GM12801 (cell line): ENCODE results near the gene PPT1.

Experiments used
- TF ChIP-seq, protein P1 (sequence below): IDR thresholded peaks from one replicate; pipeline ENCODE4 v1.5.1; 2011; ENCODE audit warnings: control low read depth; ENCODE audit not compliant: insufficient read length; ENCODE audit errors: extremely low read depth

PPT1 gene

DNA sequence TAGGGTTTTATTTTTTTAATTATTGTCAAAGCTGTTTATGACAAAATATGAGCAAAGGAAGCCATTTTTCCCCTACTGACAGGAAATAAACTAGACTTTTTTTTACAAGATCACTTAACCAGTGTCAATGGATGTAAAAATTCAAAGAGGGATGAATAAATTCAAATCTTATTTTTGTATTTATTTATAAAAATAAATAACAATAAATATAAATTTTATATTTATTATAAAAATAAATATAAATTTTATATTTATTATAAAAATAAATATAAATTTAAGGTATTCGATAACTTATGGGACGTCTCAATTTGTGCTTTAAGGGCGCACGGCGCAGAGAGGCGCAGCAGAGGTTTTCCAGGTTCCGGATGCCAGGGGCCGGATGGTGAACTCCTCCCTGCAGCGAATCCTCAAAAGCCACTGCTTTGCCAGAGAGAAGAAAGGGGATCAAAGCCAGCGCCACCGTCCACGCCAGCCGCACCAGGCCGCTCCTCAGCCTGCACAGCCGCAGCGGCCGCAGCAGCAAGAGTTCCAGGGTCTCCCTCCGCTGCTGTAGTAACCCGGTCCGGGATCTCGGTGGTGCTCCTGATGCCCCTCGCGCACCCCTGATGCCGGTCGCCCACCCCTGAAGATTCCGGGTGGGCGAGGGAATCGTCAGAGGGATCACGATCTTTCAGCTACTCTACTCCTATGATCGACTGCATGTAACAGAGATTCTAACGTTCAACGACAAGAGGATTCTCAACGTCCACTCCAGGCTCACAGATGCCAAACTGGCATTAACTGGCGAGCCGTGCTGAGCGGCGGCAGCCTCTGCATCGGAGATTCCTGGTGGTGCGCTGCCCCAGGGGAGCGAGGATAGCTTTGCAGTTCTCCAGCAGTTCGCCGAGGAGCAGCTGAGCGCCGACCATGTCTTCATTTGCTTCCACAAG lies 35.6 kb upstream of the PPT1 start:
- TF ChIP-seq, protein P1, sequence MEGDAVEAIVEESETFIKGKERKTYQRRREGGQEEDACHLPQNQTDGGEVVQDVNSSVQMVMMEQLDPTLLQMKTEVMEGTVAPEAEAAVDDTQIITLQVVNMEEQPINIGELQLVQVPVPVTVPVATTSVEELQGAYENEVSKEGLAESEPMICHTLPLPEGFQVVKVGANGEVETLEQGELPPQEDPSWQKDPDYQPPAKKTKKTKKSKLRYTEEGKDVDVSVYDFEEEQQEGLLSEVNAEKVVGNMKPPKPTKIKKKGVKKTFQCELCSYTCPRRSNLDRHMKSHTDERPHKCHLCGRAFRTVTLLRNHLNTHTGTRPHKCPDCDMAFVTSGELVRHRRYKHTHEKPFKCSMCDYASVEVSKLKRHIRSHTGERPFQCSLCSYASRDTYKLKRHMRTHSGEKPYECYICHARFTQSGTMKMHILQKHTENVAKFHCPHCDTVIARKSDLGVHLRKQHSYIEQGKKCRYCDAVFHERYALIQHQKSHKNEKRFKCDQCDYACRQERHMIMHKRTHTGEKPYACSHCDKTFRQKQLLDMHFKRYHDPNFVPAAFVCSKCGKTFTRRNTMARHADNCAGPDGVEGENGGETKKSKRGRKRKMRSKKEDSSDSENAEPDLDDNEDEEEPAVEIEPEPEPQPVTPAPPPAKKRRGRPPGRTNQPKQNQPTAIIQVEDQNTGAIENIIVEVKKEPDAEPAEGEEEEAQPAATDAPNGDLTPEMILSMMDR = no peak

DNA sequence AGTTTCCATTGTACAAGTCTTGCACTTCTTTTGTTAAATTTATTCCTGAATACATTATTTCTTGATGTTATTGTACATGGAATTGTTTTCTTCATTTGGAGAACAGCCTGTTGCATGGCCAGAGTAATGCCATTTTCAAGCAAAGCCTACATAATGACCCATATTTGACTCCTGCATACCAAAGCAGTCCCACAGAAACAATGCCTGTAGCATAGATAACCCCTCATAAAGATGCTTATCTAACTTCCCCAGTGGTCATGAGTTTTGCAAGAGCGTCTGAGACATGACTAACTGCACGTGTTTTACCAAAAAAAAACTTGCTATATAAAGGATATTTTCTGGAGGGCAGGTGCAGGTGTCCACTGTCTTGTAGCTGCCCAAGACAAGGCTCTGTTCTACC lies 33.8 kb upstream of the PPT1 start:
- TF ChIP-seq, protein P1 = no peak

DNA sequence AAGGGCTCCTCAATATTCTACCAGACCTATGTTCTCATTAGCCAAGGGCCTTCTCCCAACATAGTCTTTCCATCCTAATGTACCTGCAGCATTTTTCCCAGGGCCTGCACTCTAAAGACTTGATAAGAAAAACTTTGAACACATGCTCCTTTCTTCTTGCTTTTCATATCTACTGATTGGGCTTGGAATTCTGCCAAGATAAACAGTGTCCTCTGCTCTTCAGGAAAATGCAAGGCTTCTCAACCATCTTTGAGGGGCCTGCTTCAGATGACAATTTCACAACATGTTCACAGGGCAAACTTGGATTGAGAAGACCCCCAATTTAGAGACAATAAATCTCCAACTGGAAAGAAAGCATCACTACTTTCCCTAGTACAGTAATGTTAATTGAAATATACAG lies 25.8 kb upstream of the PPT1 start:
- TF ChIP-seq, protein P1 = no peak

DNA sequence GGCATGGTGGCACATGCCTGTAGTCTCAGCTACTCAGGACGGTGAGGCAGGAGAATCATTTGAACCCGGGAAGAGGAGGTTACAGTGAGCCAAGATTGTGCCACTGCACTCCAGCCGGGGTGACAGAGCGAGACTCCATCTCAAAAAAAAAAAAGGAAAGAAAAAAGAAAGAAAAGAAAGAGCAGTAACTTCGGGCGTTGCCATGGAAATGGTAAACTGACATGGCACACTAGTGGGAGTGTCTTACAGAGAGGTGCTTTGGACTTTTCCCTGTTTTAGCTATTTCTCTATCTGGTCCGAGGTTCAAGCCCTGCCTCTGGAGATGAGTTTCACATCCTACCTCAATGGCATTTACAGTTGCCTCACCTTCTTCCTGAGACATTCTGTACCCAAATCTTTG lies 23.1 kb upstream of the PPT1 start:
- TF ChIP-seq, protein P1 = no peak

DNA sequence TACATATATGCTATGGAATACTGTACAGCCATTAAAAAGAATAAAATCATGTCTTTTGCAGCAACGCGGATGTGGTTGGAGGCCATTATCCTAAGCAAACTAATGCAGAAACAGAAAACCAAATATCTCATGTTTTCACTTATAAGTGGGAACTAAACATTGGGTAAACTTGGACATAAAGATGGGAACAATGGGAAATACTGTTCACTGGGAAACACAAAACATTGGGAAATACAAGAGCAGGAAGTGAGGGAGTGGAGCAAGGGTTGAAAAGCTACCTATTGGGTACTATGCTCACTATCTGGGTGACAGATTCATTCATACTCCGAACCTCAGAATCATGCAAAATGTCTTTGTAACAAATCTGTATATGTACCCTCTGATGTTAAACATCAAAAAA lies 17.3 kb upstream of the PPT1 start:
- TF ChIP-seq, protein P1 = no peak

DNA sequence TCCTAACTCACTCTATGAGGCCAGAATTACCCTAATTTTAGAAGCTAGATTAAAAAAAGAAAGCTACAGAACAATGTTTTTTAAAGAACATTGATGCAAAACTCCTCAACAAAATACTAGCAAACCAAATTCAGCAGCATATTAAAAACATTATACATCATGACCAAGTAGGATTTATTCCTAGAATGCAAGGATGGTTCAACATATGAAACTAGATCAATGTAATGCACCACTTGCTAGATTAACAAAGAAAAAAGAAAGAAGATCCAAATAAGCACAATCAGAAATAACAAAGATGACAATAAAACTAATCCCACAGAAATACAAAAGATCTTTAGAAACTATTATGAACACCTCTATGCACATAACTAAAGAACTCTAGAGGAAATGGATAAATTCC lies 13.3 kb upstream of the PPT1 start:
- TF ChIP-seq, protein P1 = no peak

DNA sequence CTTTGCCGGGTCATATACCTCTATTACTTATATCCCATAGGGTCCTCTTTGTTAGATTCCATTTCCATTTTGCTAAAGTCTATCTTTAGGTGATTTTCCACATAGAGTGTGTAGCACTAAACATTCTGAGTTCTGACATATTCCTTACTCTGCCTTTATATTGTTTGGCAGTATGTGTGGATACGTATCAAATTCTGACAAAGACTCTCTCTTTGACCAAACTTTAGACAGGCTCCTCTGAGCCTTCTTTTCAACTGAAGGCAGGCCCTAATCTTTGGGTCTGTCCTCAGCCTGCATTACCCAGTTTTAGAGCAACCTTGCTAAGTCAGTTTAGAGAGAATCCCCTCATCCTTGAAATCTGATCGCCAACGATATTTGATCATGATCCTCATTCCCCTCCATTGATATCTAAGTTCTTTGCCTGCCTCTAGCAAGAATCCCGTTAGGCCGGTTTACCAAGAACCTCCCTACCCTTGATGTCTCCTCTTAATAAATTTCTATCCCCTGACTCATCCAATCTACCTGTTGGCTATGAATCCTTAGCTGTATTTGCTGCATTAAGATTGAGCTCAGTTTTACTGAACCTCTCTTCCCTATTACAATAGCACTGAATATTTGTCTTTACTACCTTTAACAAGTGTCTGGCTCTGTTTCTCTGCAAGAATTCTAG lies 10.4 kb upstream of the PPT1 start:
- TF ChIP-seq, protein P1 = no peak
